Nephron (organoid): Measurements from ENCODE around the gene TPRN.

Experiments used
- H3K27ac Mint-ChIP-seq, 3 experiments: 2 replicates each; pipeline ENCODE4 v1.8.0; 2020; ENCODE audit warnings: mixed read lengths in 3 of 3, mild to moderate bottlenecking in 2 of 3, moderate library complexity in 1 of 3
- H3K27me3 Mint-ChIP-seq: 2 replicates; pipeline ENCODE4 v1.8.0; 2021; ENCODE audit warnings: low read depth, mild to moderate bottlenecking, moderate library complexity, mixed read lengths
- H3K36me3 Mint-ChIP-seq: 2 replicates; pipeline ENCODE4 v1.8.0; 2020; ENCODE audit warnings: low read depth, mixed read lengths
- H3K4me1 Mint-ChIP-seq: 2 replicates; pipeline ENCODE4 v1.8.0; 2020; ENCODE audit warnings: mixed read lengths
- H3K4me3 Mint-ChIP-seq, 3 experiments: 2 replicates each; pipeline ENCODE4 v1.8.0; 2020; ENCODE audit warnings: mild to moderate bottlenecking in 3 of 3, mixed read lengths in 3 of 3, moderate library complexity in 2 of 3
- H3K9me3 Mint-ChIP-seq: 2 replicates; pipeline ENCODE4 v1.8.0; 2020; ENCODE audit warnings: mixed read lengths
- TF ChIP-seq, protein P1 (sequence below), 3 experiments: fragments of 200-600 bp; sonication (generic); IDR thresholded peaks; one replicate each; pipeline ENCODE4 v1.5.0; 2021; ENCODE audit warnings: antibody characterized with exemption in 3 of 3; ENCODE audit not compliant: unreplicated experiment in 3 of 3

TPRN gene

DNA sequence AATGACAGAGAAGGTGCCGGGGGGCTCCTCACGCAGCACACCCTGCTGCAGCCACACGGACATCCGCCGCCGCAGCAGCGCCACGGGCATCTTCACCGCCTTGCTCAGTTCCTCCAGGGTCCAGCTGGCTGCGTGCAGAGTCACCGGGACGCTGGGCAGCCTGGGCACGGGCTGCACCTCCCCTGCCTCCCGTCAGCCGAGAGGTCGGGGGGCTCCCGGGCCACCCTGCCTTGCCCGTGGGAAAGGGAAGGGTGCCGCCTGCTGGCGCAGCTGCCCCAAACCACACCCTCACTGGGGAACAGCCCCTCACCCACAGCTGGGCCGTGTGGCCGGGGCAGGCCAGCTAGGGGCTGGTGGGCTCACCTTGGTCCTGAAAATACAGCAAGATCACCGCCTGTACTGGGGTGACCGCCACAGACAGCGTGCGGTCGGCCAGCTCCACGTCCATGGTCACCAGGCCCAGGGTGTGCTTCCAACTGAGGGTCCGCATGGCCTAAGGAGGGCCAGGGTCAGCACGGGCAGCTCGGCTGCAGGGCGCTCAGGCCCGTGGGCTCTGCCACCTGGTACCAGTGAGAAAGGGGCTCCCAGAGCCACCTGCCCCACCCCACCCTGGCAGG is 25.1 kb downstream of the TPRN start:
- Mint-ChIP-seq H3K27ac (no peak overlapping the region), H3K27me3 (peaks cover 44% of the 10 kb centered on the region), H3K36me3 (peaks cover 13% of the 10 kb centered on the region), H3K4me1 (no peaks in the 10 kb centered on the region), H3K9me3 (no peaks in the 10 kb centered on the region), H3K4me3 (no peak overlapping the region)
- TF ChIP-seq, protein P1, sequence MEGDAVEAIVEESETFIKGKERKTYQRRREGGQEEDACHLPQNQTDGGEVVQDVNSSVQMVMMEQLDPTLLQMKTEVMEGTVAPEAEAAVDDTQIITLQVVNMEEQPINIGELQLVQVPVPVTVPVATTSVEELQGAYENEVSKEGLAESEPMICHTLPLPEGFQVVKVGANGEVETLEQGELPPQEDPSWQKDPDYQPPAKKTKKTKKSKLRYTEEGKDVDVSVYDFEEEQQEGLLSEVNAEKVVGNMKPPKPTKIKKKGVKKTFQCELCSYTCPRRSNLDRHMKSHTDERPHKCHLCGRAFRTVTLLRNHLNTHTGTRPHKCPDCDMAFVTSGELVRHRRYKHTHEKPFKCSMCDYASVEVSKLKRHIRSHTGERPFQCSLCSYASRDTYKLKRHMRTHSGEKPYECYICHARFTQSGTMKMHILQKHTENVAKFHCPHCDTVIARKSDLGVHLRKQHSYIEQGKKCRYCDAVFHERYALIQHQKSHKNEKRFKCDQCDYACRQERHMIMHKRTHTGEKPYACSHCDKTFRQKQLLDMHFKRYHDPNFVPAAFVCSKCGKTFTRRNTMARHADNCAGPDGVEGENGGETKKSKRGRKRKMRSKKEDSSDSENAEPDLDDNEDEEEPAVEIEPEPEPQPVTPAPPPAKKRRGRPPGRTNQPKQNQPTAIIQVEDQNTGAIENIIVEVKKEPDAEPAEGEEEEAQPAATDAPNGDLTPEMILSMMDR (IDR thresholded peaks at IDR 0.05; ENCODE audit: unreplicated experiment in 3 of 3) = peak in 1 of 3 experiments; percentile 16

DNA sequence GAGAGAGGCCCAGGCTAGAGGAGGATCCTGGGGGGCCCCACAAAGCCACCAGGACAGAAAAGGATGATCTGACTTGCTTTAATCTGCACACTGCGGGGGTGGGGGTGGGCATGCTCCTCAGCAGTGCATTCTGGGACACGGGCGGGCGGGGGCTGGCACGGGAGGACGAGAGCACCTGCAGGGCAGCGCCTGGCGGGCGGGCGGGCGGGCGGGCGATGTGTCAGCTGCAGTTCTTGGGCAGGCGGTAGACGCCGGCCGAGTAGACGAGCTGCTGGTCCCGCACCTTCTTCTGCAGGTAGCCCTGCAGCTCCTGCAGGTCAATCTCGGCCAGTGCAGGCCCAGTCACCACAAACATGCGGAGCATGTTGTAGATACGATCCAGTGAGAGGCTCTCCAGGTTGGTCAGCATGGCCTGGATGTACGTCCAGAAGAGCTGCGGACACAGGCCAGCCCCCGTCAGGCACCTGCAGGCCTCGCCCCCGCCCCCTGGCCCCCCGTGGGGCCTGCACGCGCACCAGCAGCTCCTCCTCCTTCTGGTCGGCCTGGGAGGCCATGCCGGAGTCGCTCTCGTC is 25.7 kb downstream of the TPRN start:
- peaks cover 50% of the 10 kb centered on the region for H3K27me3 Mint-ChIP-seq
- H3K4me3 Mint-ChIP-seq = no peak overlapping the region
- TF ChIP-seq, protein P1 (IDR thresholded peaks at IDR 0.05; ENCODE audit: unreplicated experiment in 3 of 3) = no peak
- no peak overlapping the region for H3K27ac Mint-ChIP-seq
- no peaks in the 10 kb centered on the region for H3K9me3 Mint-ChIP-seq
- H3K4me1 Mint-ChIP-seq = no peaks in the 10 kb centered on the region
- H3K36me3 Mint-ChIP-seq = peaks cover 13% of the 10 kb centered on the region

GRCh38 chr9:137173796-137174664 is 26.5 kb downstream of the TPRN start:
- TF ChIP-seq, protein P1 (IDR thresholded peaks at IDR 0.05; ENCODE audit: unreplicated experiment in 3 of 3) = no peak
- Mint-ChIP-seq H3K27ac (no peak overlapping the region), H3K27me3 (peaks cover 52% of the 10 kb centered on the region), H3K9me3 (no peaks in the 10 kb centered on the region), H3K4me1 (no peaks in the 10 kb centered on the region), H3K36me3 (peaks cover 10% of the 10 kb centered on the region), H3K4me3 (no peak overlapping the region)

DNA sequence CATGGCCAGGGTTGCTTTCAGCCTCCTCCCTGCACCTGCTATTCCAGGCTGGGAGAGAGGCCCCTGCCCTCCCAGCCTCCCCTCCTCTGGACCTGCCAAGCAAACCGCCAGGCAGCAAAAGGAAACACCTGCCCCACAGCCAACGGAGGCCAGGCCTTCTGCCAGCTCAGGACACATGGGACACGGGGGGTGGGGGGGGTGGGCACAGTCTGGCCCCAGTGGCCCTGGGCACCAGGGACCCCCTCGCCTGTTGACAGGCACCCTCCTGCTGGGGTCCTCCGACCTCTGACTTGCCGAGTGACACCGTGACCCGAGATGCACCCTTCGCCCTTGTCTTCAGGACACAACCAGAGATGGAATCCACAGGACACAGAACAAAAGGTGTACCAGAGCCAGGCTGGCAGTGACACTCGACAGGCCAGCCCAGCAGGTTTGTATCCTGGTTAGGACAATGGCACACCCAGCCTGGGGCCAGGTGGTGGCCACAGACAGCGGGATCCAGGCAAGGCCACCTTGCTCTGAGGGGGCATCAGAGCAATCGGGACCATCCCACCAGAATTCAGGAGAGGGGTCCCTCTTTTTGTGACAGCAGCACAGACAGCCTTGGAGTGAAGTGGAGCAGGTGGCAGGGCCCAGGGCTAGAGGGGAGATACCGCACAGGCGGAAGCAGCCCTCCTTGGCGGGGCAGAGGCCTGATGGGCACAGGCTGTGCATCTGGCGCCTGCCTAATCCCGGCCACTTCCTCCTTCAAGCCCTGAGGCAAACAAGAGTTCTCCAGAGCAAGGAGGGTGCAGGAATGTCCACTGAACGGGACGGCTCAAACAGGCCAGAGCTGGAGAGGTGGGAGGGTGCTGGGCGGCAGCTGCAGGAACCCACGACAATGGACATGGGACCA is 27.4 kb downstream of the TPRN start:
- H3K4me3 Mint-ChIP-seq = no peak overlapping the region
- peaks cover 10% of the 10 kb centered on the region for H3K36me3 Mint-ChIP-seq
- H3K9me3 Mint-ChIP-seq = no peaks in the 10 kb centered on the region
- no peaks in the 10 kb centered on the region for H3K4me1 Mint-ChIP-seq
- H3K27ac Mint-ChIP-seq = no peak overlapping the region
- TF ChIP-seq, protein P1 (IDR thresholded peaks at IDR 0.05; ENCODE audit: unreplicated experiment in 3 of 3) = no peak
- H3K27me3 Mint-ChIP-seq = peaks cover 59% of the 10 kb centered on the region

GRCh38 chr9:137171149-137171900 is 29.2 kb downstream of the TPRN start:
- Mint-ChIP-seq H3K27me3 (peaks cover 70% of the 10 kb centered on the region), H3K4me1 (no peaks in the 10 kb centered on the region), H3K27ac (no peak overlapping the region), H3K36me3 (no peaks in the 10 kb centered on the region), H3K9me3 (no peaks in the 10 kb centered on the region), H3K4me3 (no peak overlapping the region)
- TF ChIP-seq, protein P1 (IDR thresholded peaks at IDR 0.05; ENCODE audit: unreplicated experiment in 3 of 3) = no peak
